Measurements from ENCODE around the gene APP. TPM values are rescaled to one million over a fixed set of nuclear protein-coding genes. Genes with fewer than 3 reads are reported as not detected.

The APP gene
- 261 to 311 TPM (median 297 TPM) in 5 replicates for total RNA-seq (2022; extraction: Qiagen RNA extraction; ENCODE audit: low read depth)

GRCh38 chr21:26170471-26171257, at the start of gene APP:
APP (minus strand) TSS chr21:26170770; CDS start chr21:26170620, 150 bp downstream.

